GM19238 (cell line): ENCODE results near the gene MYH7B.

Source experiments
- DNase-seq: peaks from one replicate; pipeline ENCODE4 v3.0.0; 2011; ENCODE audit warnings: low spot score; ENCODE audit not compliant: insufficient read length

MYH7B gene

DNA sequence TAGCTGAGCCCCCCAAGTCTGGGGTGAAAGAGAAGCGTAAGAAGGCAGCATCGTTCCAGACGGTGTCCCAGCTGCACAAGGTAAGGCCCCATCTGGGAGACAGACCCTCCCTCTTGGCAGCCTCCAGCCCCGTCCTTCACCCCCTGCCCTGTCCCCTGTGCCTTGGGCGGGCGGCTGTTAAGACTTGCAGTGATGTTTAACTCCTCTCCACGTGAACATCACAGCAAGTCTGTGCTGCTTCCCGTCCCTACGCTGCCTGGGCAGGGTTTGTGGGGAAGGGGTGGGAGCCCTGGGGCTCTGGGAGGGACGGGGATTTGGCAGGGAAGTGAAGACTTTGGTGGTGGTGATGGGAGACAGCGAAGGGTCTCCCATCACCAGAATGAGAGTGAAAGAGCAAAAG is 34.6 kb downstream of the MYH7B start:
- DNase-seq: no peak

DNA sequence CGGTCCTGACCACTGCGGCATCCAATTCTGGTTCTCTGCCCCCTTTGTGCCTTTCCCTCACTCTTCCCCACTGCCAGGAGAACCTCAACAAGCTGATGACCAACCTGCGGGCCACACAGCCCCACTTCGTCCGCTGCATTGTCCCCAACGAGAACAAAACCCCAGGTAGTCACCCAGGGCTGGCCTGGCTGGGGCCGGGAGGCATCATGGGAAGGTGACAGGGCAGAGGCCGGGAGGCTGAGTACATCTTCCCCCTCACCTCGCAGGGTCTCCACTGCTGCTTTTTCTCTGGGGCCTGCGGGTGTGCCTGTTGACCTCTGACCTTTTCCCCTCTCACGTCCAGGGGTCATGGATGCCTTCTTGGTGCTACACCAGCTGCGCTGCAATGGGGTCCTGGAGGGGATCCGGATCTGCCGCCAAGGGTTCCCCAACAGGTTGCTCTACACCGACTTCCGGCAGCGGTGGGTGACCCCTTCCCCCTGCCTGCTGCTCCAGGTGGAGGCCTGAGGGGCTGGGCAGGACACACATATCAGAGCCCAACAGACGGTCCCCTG is 35.1 kb downstream of the MYH7B start:
- DNase-seq: no peak

DNA sequence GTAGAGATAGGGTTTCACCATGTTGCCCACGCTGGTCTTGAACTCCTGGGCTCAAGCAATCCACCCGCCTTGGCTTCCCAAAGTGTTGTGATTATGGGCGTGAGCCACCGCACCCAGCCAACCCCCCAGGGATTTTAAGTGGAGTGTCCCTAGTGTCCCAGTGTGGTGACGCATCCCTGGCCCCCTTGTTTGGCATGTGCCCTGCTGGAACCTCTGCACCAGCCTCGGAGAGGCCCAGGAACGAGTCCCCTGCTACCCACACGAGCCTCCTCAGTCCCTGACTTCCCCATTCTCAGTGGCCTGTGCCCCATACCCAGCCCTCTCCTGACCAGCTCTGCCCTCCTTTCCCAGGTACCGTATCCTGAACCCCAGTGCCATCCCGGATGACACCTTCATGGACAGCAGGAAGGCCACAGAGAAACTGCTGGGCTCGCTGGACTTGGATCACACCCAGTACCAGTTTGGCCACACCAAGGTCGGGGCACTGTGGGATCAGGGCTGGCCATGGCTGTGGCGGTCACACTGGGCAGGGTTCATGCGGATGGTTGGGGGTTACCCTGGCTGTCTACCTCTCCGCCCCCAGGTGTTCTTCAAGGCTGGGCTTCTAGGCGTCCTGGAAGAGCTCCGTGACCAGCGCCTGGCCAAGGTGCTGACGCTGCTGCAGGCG is 37.2 kb downstream of the MYH7B start:
- DNase-seq: no peak

DNA sequence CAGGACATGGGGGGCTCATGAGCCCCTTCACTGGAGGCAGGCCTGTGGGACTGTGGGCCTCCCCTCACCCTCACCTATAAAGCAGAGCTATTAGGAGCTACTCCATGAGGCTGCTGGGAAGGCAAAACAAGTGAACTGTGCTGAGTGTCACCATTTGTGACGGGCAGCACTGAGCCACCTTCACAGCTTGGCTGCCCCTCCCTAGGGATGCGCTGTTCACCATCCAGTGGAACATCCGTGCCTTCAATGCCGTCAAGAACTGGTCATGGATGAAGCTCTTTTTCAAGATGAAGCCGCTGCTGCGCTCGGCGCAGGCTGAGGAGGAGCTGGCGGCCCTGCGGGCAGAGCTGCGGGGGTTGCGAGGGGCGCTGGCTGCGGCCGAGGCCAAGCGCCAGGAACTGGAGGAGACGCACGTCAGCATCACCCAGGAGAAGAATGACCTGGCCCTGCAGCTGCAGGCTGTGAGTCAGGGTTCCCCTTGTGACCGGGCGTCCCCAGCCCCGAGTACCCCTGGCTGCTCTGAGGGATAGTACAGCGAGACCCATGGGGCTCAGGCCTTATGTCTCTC is 38.4 kb downstream of the MYH7B start:
- no peak for DNase-seq

- no peak for DNase-seq
Measured at GRCh38 chr20:34994509-34995131, 39.0 kb downstream of the MYH7B start.

- DNase-seq: no peak
Measured at GRCh38 chr20:34995192-34995591, 39.5 kb downstream of the MYH7B start.

DNA sequence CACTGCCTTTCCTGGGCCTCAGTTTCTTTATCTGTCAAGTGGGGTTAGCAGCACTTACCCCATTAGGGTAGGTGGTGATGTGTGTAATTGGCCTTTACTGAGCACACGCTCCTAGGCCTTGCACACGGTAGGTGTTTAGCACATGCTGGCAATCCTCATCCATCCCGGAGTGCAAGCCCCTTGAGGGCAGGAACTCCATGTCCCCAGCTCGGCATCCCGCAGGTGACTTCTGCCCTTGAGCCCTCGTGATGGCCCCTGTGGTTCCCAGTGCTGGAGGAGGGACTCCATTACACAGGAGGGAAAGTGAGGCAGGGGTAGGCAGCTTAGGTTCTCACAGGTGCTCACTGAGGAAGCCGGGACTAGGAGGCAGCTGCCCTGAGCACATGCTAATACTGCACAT is 40.0 kb downstream of the MYH7B start:
- no peak for DNase-seq

GRCh38 chr20:34996243-34997028 is 40.8 kb downstream of the MYH7B start:
- DNase-seq: no peak

DNA sequence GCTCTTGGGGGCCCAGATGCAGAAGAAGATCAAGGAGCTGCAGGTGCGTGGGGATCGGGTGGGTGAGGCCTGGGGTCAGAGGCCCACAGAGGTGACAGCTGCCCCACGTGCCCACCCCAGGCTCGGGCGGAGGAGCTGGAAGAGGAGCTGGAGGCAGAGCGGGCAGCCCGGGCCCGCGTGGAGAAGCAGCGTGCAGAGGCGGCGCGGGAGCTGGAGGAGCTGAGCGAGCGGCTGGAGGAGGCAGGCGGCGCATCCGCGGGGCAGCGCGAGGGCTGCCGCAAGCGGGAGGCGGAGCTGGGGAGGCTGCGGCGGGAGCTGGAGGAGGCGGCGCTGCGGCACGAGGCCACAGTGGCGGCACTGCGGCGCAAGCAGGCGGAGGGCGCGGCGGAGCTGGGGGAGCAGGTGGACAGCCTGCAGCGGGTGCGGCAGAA is 41.5 kb downstream of the MYH7B start:
- no peak for DNase-seq

DNA sequence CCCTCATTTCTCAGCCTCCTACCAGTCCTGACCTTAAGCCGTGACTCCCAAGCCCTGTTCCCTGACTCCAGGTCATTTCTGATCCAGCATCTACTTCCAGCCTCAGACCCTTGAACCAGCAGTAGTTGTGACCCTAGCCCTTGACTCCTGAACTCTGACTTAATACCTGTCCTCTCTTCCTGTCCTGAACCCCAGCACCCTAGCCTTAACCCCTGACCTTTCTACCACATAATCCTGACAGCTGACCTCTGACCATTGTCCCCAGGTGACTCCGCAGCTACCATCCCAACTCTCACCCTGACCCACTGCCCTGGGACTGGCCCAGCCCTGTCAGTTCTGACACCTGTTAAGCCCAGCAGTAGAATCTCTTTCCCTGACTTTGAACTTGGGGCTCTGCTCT is 42.1 kb downstream of the MYH7B start:
- no peak for DNase-seq

DNA sequence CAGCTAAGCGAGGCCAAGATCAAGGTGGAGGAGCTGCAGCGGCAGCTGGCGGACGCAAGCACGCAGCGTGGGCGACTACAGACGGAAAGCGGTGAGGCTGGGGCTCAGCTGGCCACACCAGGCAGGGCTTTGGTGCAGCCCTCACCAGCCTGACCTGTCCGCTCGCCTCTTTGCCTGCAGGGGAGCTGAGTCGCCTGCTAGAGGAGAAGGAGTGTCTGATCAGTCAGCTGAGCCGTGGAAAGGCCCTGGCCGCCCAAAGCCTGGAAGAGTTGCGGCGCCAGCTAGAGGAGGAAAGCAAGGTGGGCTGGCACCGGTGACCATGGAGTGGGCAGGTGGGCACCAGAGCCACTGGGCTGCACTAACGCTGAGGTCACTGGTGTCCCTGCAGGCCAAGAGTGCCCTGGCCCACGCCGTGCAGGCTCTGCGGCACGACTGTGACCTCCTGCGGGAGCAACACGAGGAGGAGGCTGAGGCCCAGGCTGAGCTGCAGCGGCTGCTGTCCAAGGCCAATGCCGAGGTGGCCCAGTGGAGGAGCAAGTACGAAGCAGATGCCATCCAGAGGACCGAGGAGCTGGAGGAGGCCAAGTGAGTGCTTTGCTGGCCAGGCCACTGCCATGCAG is 42.8 kb downstream of the MYH7B start:
- no peak for DNase-seq

- no peak for DNase-seq
Measured at GRCh38 chr20:34999021-34999451, 43.4 kb downstream of the MYH7B start.

- no peak for DNase-seq
Measured at GRCh38 chr20:34999782-35000181, 44.1 kb downstream of the MYH7B start.

DNA sequence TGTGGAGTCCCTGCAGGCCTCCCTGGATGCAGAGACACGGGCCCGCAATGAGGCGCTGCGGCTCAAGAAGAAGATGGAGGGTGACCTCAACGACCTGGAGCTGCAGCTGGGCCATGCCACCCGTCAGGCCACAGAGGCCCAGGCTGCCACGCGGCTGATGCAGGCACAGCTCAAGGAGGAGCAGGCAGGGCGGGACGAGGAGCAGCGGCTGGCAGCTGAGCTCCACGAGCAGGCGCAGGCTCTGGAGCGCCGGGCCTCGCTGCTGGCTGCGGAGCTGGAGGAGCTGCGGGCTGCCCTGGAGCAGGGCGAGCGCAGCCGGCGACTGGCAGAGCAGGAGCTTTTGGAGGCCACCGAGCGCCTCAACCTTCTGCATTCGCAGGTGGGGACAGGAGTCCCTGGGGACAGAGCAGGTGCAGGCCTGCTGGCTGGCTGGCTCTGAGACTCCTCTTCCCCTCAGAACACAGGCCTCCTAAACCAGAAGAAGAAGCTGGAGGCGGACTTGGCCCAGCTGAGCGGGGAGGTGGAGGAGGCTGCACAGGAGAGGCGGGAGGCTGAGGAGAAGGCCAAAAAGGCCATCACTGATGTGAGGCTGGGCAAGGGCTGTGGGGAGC is 44.7 kb downstream of the MYH7B start:
- no peak for DNase-seq

- DNase-seq: no peak
Measured at GRCh38 chr20:35000922-35001595, 45.4 kb downstream of the MYH7B start.

- DNase-seq: no peak
Measured at GRCh38 chr20:35001596-35002362, 46.1 kb downstream of the MYH7B start.

GRCh38 chr20:35002426-35003210 is 47.0 kb downstream of the MYH7B start:
- DNase-seq: no peak

GRCh38 chr20:35003211-35004031 is 47.8 kb downstream of the MYH7B start:
- no peak for DNase-seq
